Right atrium auricular region (tissue), 2 donors: ENCODE measurements around the gene KRTAP2-4. TPM values are rescaled to one million over a fixed set of nuclear protein-coding genes. Genes with fewer than 3 reads are reported as not detected.
"Not testable (repeated sequence)": the region's sequence is repeated elsewhere in the genome, so short reads cannot be mapped to it uniquely, and the experiment has no call there.

ENCODE experiments used
- DNase-seq: peaks from one replicate; pipeline ENCODE4 v3.0.0-alpha.2; 2019; ENCODE audit warnings: low spot score
- H3K27ac ChIP-seq, 2 donors: fragments of 200-600 bp; sonication (generic); 1 replicate in 1 of 2; 2 replicates in 1 of 2; pipeline ENCODE4 v1.5.1; 2016 to 2019
- H3K27me3 ChIP-seq, 2 donors: fragments of 200-600 bp; sonication (generic); one replicate each; pipeline versions ENCODE4 v1.5.1 to v1.6.0; 2017 to 2019
- H3K36me3 ChIP-seq: fragments of 200-600 bp; sonication (generic); one replicate; pipeline ENCODE4 v1.5.1; 2016
- H3K4me1 ChIP-seq, 2 donors: fragments of 200-600 bp; sonication (generic); one replicate each; pipeline versions ENCODE4 v1.5.1 to v1.6.0; 2017 to 2019
- H3K4me3 ChIP-seq, 2 donors: fragments of 200-600 bp; sonication (generic); 1 replicate in 1 of 2; 2 replicates in 1 of 2; pipeline ENCODE4 v1.5.1; 2017 to 2019; ENCODE audit warnings: mild to moderate bottlenecking in 1 of 2, moderate library complexity in 1 of 2
- H3K9me3 ChIP-seq, 2 donors: fragments of 200-600 bp; sonication (generic); one replicate each; pipeline ENCODE4 v1.5.1; 2019
- total RNA-seq, 2 donors: library from RNA; depleted of rRNA; stranded (reverse); fragments of >200 nt; gene quantifications; one replicate each; pipeline ENCODE4 v1.1.0, GENCODE V29; 2016
- TF ChIP-seq, protein P1 (sequence below), 2 donors: fragments of 200-600 bp; sonication (generic); IDR thresholded peaks; one replicate each; pipeline ENCODE4 v1.5.1; 2019; ENCODE audit warnings: antibody characterized with exemption in 2 of 2

KRTAP2-4 gene
- not detected for total RNA-seq

DNA sequence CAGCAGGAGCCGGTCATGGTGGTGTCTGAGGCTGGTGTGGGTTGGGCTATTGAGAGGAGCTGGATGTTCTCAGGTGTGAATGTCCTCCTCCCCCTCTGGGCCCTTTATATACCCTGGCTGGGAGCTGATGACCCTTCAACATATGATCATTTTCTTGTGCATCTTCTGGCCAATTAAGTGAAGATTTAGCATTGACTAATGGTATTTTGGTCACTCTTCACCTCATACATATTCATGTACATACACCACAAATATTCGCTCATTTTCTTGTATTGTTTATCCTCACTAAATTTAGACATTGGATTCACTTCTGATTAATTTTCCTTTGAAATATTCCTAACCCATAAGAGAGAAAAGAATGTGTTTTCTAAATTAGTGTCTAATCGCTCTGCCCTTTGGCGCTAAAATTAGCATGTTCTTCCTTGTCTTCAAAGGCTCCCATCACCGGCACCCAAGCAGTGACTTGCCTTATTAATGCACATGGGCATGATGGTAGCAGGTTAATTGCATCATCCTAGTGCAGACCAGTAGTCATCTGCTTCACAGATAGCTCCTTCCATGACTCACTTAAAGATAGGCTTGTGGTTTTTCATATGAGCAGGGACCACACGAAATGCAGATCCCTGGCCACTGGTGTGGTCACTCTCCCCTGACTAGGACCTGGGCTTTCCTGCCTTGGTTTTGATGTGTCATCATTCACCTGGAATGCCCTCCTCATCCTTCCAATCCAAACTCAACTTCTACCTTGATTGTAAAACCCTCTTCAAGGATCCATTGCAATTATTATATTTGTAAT lies at the start of gene KRTAP2-4:
TSS of gene KRTAP2-4 (minus strand) at position 51 of the 796 bp plus-strand sequence. CDS start at position 17, 34 bp downstream.
- H3K4me1 ChIP-seq, result no peaks in the 10 kb centered on the region
- H3K9me3 ChIP-seq, result no peaks in the 10 kb centered on the region
- TF ChIP-seq, protein P1, sequence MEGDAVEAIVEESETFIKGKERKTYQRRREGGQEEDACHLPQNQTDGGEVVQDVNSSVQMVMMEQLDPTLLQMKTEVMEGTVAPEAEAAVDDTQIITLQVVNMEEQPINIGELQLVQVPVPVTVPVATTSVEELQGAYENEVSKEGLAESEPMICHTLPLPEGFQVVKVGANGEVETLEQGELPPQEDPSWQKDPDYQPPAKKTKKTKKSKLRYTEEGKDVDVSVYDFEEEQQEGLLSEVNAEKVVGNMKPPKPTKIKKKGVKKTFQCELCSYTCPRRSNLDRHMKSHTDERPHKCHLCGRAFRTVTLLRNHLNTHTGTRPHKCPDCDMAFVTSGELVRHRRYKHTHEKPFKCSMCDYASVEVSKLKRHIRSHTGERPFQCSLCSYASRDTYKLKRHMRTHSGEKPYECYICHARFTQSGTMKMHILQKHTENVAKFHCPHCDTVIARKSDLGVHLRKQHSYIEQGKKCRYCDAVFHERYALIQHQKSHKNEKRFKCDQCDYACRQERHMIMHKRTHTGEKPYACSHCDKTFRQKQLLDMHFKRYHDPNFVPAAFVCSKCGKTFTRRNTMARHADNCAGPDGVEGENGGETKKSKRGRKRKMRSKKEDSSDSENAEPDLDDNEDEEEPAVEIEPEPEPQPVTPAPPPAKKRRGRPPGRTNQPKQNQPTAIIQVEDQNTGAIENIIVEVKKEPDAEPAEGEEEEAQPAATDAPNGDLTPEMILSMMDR (IDR thresholded peaks at IDR 0.05), result no peak
- DNase-seq, result no peak
- H3K27ac ChIP-seq, result no peak within 1 kb of the TSS
- H3K4me3 ChIP-seq, result no peak within 1 kb of the TSS
- H3K36me3 ChIP-seq, result no peaks in the 10 kb centered on the region
- H3K27me3 ChIP-seq, result no peaks in the 10 kb centered on the region

DNA sequence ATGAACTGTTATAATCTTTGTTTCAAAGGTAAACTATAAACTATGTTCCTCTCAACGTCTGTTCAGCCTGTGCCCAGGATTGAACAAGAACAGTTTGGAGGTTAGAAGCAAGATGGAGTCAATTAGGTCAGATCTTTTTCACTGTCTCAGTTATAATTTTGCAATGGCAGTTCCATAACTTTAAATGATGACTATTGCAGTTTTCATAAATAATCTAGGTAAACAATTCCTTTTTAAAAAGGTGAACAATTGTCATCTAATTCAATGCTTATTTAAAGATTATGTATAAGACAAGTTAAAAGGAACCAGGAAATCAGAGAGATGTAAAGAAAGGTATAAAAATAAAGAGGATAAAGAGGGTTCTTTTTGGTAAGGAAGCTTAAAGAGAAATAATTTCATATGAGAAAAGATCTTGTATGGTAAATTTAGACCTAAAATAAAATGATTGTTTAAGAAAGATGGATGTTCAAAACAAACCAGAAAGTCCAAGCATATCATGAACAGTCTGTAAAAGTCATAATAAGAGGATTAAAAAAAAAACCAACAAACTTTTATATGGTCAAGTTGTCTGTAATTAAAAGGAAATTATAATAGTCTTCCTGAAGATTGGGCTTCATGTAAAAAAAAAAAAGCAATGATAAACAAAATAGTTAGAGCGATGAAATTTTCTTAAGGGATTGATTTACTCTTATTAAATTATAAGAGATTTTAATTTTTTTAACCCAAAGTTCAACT lies 45.6 kb upstream of the KRTAP2-4 start:
- Histone ChIP-seq H3K9me3 (no peaks in the 10 kb centered on the region), H3K36me3 (no peaks in the 10 kb centered on the region), H3K27ac (no peak overlapping the region), H3K4me1 (no peaks in the 10 kb centered on the region), H3K4me3 (no peak overlapping the region), H3K27me3 (no peaks in the 10 kb centered on the region)
- DNase-seq, result no peak
- TF ChIP-seq, protein P1 (IDR thresholded peaks at IDR 0.05), result no peak

GRCh38 chr17:41108728-41109386 lies 43.2 kb upstream of the KRTAP2-4 start:
- not testable (repeated sequence) for H3K27me3 ChIP-seq, H3K4me1 ChIP-seq, DNase-seq, H3K36me3 ChIP-seq, H3K4me3 ChIP-seq, H3K27ac ChIP-seq, H3K9me3 ChIP-seq

GRCh38 chr17:41107941-41108450 lies 42.3 kb upstream of the KRTAP2-4 start:
- TF ChIP-seq, protein P1 (IDR thresholded peaks at IDR 0.05), result no peak
- no peaks in the 10 kb centered on the region for H3K27me3 ChIP-seq
- H3K4me1 ChIP-seq, result no peaks in the 10 kb centered on the region
- no peak overlapping the region for H3K27ac ChIP-seq
- H3K4me3 ChIP-seq, result no peak overlapping the region
- DNase-seq, result no peak
- H3K36me3 ChIP-seq, result no peaks in the 10 kb centered on the region
- H3K9me3 ChIP-seq, result no peaks in the 10 kb centered on the region

- not testable (repeated sequence) for H3K4me1 ChIP-seq, H3K27me3 ChIP-seq, H3K27ac ChIP-seq, H3K9me3 ChIP-seq, H3K36me3 ChIP-seq, DNase-seq, H3K4me3 ChIP-seq
Measured at GRCh38 chr17:41105347-41105746, 39.7 kb upstream of the KRTAP2-4 start, which contains the start of gene KRTAP4-9. KRTAP4-9 (plus strand) TSS chr17:41105389; CDS start chr17:41105389, 0 bp downstream.

DNA sequence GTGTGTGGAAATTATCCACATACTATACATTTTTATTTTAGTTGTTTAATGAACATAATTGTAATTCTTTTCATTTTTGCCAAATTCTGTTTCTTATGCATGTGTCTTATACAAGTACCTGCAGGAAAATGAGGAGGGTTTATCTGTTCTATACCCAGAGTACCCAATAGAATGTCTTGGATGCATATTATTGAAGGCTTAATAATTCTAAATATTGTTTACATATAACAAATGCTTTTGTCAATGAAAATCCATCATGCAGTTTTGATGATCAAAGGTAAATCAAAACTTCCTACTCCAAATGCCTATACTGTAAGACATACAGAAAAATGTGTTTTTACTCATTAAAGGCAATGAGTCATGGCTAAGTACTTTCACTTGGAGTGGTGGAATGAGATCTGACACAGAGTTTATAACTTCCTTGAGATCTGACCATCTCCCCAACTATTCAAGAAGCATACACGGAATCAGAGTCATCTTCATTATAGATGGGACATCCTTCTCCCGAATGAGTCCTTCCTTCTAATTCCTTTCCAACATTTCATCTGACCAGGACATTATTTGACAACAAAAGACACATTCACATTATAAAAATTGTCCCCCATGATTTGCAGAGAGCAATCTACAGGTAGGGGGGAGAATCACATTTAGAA lies 38.8 kb upstream of the KRTAP2-4 start:
- DNase-seq, H3K4me3 ChIP-seq, H3K27me3 ChIP-seq: not testable (repeated sequence)

More for the DNA sequence above, 38.8 kb upstream of the KRTAP2-4 start:
- not testable (repeated sequence) for H3K36me3 ChIP-seq, H3K27ac ChIP-seq, H3K9me3 ChIP-seq, H3K4me1 ChIP-seq
